GM18517 (cell line): ENCODE data around the gene AP4S1.

Experiments used
- ATAC-seq: cut with Tn5 transposase; IDR thresholded peaks from one replicate; pipeline ENCODE4 v1.9.1; 2021; ENCODE audit warnings: mild to moderate bottlenecking, moderate library complexity; ENCODE audit not compliant: unreplicated experiment

Gene AP4S1

DNA sequence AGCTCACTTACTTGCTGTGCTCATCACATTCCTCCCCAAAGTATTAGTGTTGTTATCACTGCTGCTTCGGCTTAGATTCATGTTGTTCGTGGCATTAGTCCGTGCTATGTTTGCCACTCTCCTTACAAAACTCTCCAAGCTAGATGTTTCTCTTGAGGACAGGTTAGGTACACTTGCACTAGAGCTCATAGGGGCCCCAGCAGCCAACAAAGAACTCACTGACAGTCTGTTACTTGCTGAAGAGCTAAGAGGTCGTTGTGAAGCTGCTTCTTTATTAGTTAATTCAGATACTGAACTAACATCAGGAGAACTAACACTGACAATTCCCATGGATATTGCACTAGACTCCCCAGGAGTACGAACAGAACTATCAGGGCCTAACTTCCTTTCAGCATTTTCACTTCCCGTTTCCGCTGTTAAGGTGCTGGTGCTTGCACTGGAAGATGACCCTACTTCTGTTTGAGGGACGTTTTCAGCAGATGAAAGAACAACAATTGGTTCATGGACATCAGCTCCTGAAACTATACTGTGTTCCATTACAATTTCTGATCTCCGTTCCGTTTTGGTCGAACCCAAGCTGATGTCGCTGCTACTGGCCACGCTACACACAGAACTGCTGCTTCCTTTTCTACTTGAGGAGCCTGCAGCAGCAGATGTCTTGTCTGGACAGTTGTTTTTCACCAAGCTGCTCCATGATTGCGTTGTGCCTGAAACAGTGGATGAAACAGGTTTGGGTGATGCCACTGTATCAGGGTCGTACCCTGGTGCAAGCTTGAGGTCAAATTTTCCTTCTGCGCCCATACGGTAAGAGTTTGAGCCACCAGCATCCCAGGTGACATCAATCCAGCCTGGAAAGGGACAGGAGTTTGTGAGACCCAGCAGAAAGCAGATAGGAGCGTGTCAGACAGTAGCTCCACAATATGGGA lies 103.4 kb downstream of the AP4S1 start:
- no peak for ATAC-seq

- ATAC-seq, result no peak
These were observed 107.7 kb downstream of the AP4S1 start for GRCh38 chr14:31133133-31133532.

DNA sequence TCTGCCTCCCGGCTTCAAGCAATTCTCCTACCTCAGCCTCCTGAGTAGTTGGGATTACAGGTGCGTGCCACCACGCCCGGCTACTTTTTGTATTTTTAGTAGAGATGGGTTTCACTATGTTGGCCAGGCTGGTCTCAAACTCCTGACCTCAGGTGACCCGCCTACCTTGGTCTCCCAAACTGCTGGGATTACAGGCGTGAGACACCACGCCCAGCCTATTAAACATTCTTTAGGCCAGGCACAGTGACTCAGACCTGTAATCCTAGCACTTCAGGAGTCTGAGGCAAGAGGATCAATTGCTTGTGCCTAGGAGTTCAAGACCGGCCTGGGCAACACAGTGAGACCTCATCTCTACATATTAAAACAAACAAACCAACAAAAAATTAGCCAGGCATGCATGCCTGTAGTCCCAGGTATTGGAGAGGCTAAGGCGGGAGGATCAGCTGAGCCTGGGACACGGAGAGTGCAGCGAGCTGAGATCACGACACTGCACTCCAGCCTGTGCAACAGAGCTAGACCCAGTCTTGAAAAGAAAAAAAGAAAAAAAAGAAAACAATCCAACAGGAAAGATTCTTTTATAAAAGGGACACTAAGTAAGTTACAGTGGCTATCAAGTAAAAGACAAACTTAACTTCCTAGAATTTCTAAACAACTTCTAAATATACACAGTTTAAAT lies 111.9 kb downstream of the AP4S1 start:
- no peak for ATAC-seq

- ATAC-seq, result no peak
These were observed 112.9 kb downstream of the AP4S1 start for GRCh38 chr14:31138301-31138700.

DNA sequence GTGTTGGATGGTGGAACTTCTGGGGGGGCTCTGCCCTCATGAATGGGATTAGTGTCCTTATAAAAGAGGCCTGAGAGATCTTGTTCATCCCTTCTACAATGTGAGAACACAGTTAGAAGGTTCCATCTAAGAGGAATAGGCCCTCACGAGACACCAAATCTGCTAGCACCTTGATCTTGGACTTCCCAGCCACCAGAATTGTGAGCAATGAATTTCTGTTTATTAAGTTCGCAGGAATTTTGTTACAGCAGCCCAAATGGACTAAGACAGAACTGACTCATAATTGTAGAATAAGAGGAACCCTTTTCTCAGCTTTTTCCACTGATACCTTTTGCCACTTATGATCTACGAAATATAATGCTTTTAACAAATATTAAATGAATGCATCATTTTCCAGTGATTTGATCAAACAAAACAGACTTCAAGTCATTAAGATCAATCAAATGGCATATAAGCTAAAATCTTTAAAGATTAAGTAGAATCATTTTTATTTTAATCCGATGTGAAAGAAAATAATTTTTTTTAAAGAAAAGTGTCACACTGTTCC lies 113.9 kb downstream of the AP4S1 start:
- ATAC-seq, result no peak

- no peak for ATAC-seq
These were observed 117.1 kb downstream of the AP4S1 start for GRCh38 chr14:31142455-31143087.
